OCI-LY7 (cell line): Measurements from ENCODE around the gene MEF2B.
"Not testable (repeated sequence)": the region's sequence is repeated elsewhere in the genome, so short reads cannot be mapped to it uniquely, and the experiment has no call there.

Experiments used
- EZH2phosphoT487 ChIP-seq: fragments of 200-600 bp; sonication (generic); IDR thresholded peaks from 2 replicates; pipeline ENCODE4 v1.6.1; 2018; ENCODE audit warnings: low read depth, borderline replicate concordance, mild to moderate bottlenecking, mixed run types, antibody characterized with exemption, low read length, moderate library complexity, mixed read lengths
- TF ChIP-seq, protein P1 (sequence below): fragments of 200-600 bp; sonication (generic); conservative IDR thresholded peaks from 2 replicates; pipeline ENCODE4 v1.5.1; 2014; ENCODE audit warnings: mild to moderate bottlenecking, antibody characterized with exemption, low read length, moderate library complexity, mixed read lengths

DNA sequence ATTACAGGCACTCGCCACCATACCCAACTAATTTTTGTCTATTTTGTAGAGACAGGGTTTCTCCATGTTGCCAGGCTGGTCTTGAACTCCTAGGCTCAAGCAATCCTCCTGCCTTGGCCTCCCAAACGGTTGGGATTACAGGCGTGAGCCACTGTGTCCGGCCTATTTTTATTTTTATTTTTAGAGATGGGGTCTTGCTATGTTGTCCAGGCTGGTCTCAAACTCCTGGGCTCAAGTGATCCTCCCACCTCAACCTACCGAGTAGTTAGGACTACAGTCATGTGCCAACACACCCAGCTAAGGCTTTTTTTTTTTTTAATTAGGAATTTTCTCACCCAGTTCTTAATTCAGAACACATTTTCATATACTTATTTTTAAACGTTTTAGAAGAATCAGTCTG is 34.4 kb downstream of the MEF2B start:
- TF ChIP-seq, protein P1, sequence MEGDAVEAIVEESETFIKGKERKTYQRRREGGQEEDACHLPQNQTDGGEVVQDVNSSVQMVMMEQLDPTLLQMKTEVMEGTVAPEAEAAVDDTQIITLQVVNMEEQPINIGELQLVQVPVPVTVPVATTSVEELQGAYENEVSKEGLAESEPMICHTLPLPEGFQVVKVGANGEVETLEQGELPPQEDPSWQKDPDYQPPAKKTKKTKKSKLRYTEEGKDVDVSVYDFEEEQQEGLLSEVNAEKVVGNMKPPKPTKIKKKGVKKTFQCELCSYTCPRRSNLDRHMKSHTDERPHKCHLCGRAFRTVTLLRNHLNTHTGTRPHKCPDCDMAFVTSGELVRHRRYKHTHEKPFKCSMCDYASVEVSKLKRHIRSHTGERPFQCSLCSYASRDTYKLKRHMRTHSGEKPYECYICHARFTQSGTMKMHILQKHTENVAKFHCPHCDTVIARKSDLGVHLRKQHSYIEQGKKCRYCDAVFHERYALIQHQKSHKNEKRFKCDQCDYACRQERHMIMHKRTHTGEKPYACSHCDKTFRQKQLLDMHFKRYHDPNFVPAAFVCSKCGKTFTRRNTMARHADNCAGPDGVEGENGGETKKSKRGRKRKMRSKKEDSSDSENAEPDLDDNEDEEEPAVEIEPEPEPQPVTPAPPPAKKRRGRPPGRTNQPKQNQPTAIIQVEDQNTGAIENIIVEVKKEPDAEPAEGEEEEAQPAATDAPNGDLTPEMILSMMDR = not testable (repeated sequence)
- not testable (repeated sequence) for TF ChIP-seq EZH2phosphoT487
